K562 (cell line): ENCODE data around the gene DEDD. TPM values are rescaled to one million over a fixed set of nuclear protein-coding genes. Genes with fewer than 3 reads are reported as not detected.
A peak's percentile ranks its signal among the peaks of the same experiment; 100 is the strongest.

Source experiments
- CHCHD3 ChIP-seq: fragments of 250-450 bp; sonication (Bioruptor Pico); IDR thresholded peaks from 2 replicates; pipeline ENCODE4 v2.1.2; 2022; ENCODE audit warnings: mild to moderate bottlenecking
- FUS ChIP-seq: fragments of 200-400 bp; formaldehyde crosslinking; optimal IDR thresholded peaks from 2 replicates; pipeline ENCODE3; 2017; ENCODE audit warnings: low read depth, low read length
- IRF2 ChIP-seq: sonication (generic); formaldehyde crosslinking; IDR thresholded peaks from 2 replicates; pipeline ENCODE4 v1.8.1; 2022; ENCODE audit warnings: mild to moderate bottlenecking, missing genetic modification reagents
- KLF13 ChIP-seq: fragments of 450-650 bp; IDR thresholded peaks from 2 replicates; pipeline ENCODE4 v1.6.1; 2016; ENCODE audit warnings: missing genetic modification characterization, low read depth, mild to moderate bottlenecking, missing compliant biosample characterization, moderate library complexity, borderline replicate concordance
- MTA3 ChIP-seq: fragments of 450-650 bp; formaldehyde crosslinking; IDR thresholded peaks from 2 replicates; pipeline ENCODE4 v1.6.1; 2017; ENCODE audit warnings: mild to moderate bottlenecking, borderline replicate concordance
- NR4A1 ChIP-seq, 2 experiments: fragments of 250-450 bp in 1 of 2; fragments of 450-650 bp in 1 of 2; sonication (Bioruptor Pico) in 1 of 2; IDR thresholded peaks; 2 replicates each; pipeline versions ENCODE4 v1.4.0 to v1.6.1; 2016 to 2020; ENCODE audit warnings: mild to moderate bottlenecking in 2 of 2, missing compliant biosample characterization in 1 of 2, missing genetic modification characterization in 1 of 2, moderate library complexity in 1 of 2
- PTBP1 ChIP-seq: fragments of 200-400 bp; formaldehyde crosslinking; IDR thresholded peaks from 2 replicates; pipeline ENCODE4 v1.6.1; 2017; ENCODE audit warnings: low read depth, low read length
- RBBP5 ChIP-seq: fragments of 200-600 bp; sonication (generic); IDR thresholded peaks from 2 replicates; pipeline ENCODE4 v1.6.1; 2012; ENCODE audit warnings: borderline replicate concordance, mild to moderate bottlenecking, low read length, control low read depth, inconsistent platforms; ENCODE audit not compliant: insufficient read depth, poor library complexity, severe bottlenecking
- RNF2 ChIP-seq: sonication (generic); IDR thresholded peaks from 2 replicates; pipeline ENCODE4 v1.6.1; 2016
- SAP30 ChIP-seq: fragments of 200-600 bp; sonication (generic); IDR thresholded peaks from 2 replicates; pipeline ENCODE4 v1.6.1; 2012; ENCODE audit warnings: borderline replicate concordance, low read depth, mild to moderate bottlenecking, moderate library complexity, low read length, control low read depth, inconsistent platforms; ENCODE audit not compliant: insufficient read depth, poor library complexity, severe bottlenecking
- SPI1 ChIP-seq: IDR thresholded peaks from 2 replicates; pipeline ENCODE4 v1.6.1; 2011; ENCODE audit warnings: low read depth, low read length, control low read depth, borderline replicate concordance
- SRSF7 ChIP-seq: fragments of 200-400 bp; formaldehyde crosslinking; optimal IDR thresholded peaks from 2 replicates; pipeline ENCODE3; 2017; ENCODE audit warnings: mild to moderate bottlenecking, low read depth, low read length
- ZKSCAN3 ChIP-seq: fragments of 250-450 bp; sonication (Bioruptor Pico); IDR thresholded peaks from 2 replicates; pipeline ENCODE4 v1.4.0; 2020
- ZNF134 ChIP-seq: fragments of 250-450 bp; sonication (Bioruptor Pico); conservative IDR thresholded peaks from 2 replicates; pipeline ENCODE4 v1.4.0; 2020
- ZNF444 ChIP-seq: fragments of 250-450 bp; sonication (Bioruptor Pico); IDR thresholded peaks from 2 replicates; pipeline ENCODE4 v1.4.0; 2020; ENCODE audit warnings: mild to moderate bottlenecking, moderate library complexity
- polyA plus RNA-seq, 8 experiments: library from polyadenylated mRNA; depleted of rRNA in 4 of 8; stranded (reverse) in 5 of 8; unstranded in 3 of 8; fragments of >200 nt; fragmentation: Nextera tagmentation in 2 of 8; fragmentation: Illumina TruSeq in 1 of 8; extraction: Ambion mirVana in 2 of 8; extraction: Trizol in 1 of 8; gene quantifications; 2 replicates each; pipeline versions ENCODE4 v1.2.1 to v1.2.3, GENCODE V29; 2011 to 2014; ENCODE audit warnings: inconsistent platforms in 1 of 8, missing spikeins in 1 of 8
- total RNA-seq, 7 experiments: library from RNA; depleted of rRNA in 6 of 7; stranded (reverse); fragments of >200 nt in 6 of 7; fragmentation: Illumina TruSeq in 2 of 7; extraction: Trizol in 2 of 7; gene quantifications; 2 replicates each; pipeline versions ENCODE4 v1.2.1 to v1.2.3, GENCODE V29; 2011 to 2021; ENCODE audit warnings: low replicate concordance in 1 of 7
- TF ChIP-seq, protein P1 (sequence below): fragments of 250-450 bp; sonication (Bioruptor Pico); IDR thresholded peaks from 2 replicates; pipeline ENCODE4 v1.9.0; 2021; ENCODE audit warnings: mild to moderate bottlenecking, inconsistent platforms
- TF ChIP-seq, protein P2 (sequence below): sonication (generic); formaldehyde crosslinking; IDR thresholded peaks from 2 replicates; pipeline ENCODE4 v1.8.0; 2022; ENCODE audit warnings: mild to moderate bottlenecking, low read depth, missing genetic modification reagents
- TF ChIP-seq, protein P3 (sequence below): fragments of 450-650 bp; IDR thresholded peaks from 2 replicates; pipeline ENCODE4 v1.7.0; 2016; ENCODE audit warnings: borderline replicate concordance
- TF ChIP-seq, protein P4 (sequence below): sonication (generic); formaldehyde crosslinking; IDR thresholded peaks from 2 replicates; pipeline ENCODE4 v1.8.0; 2022; ENCODE audit warnings: missing genetic modification reagents, mild to moderate bottlenecking, moderate library complexity, borderline replicate concordance

The DEDD gene
- total and polyA plus RNA-seq, 9 of the 15 experiments (the other 6 are each of a cell fraction or from before 2014, with no cell fraction given) = 11.6 to 41.0 (median 16.8) TPM

DNA sequence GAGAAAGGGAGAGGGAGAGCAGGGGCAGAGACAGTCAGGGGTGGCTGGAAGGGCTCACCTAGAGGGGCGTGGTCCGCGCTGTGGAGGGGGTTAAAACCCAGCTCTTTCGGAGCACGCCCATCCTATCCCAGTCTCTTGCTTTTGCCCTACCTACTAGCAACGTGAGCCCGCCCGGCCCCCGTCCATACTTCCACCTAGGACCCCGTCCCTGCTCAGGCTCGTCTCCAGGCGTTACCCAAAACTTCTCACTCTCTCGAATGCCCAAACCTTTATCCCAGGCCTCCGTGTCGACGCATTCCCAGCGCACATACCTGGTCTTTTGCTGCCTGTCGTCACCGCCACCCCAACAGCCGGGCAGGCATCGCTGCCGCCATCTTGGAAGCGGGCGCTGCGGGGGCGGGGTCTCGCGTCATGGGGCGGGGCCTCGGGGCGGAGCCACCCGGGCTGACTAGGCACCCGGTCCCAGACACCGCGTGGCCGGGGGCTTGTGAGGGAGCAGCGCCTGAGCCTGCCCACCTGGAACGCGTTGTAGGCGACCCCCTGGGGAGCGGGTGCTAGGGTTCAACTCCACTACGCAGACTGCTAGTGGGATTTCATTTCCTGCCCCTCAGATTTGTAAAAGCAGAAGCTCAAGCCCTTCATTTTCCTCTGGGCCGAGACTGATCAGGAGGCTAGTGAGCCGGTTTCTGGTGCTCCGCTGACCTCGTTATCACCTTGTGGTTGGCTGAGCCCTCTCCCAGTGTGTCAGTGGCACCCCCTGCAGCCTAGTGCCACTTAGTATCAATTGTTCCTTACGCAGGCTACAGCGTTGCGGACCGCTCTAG lies 44.9 kb upstream of the DEDD start, which contains the start of gene B4GALT3 (continued):
- TF ChIP-seq SRSF7 (no peak), SAP30 (peak; percentile 62), SPI1 (no peak), RBBP5 (peak; percentile 47), KLF13 (no peak), FUS (no peak), MTA3 (peak; percentile 90), IRF2 (CRISPR knock-in tag) (no peak), ZNF444 (no peak), PTBP1 (no peak), CHCHD3 (CRISPR knock-in tag) (no peak), RNF2 (peak; percentile 83; the same call in 1 of the 2 replicates), NR4A1 (CRISPR knock-in tag; IDR thresholded peaks at IDR 0.05) (no peak), NR4A1 (tag; IDR thresholded peaks at IDR 0.05) (no peak), ZKSCAN3 (CRISPR knock-in tag) (no peak), ZNF134 (CRISPR knock-in tag) (peak; percentile 90)
- TF ChIP-seq, protein P1, sequence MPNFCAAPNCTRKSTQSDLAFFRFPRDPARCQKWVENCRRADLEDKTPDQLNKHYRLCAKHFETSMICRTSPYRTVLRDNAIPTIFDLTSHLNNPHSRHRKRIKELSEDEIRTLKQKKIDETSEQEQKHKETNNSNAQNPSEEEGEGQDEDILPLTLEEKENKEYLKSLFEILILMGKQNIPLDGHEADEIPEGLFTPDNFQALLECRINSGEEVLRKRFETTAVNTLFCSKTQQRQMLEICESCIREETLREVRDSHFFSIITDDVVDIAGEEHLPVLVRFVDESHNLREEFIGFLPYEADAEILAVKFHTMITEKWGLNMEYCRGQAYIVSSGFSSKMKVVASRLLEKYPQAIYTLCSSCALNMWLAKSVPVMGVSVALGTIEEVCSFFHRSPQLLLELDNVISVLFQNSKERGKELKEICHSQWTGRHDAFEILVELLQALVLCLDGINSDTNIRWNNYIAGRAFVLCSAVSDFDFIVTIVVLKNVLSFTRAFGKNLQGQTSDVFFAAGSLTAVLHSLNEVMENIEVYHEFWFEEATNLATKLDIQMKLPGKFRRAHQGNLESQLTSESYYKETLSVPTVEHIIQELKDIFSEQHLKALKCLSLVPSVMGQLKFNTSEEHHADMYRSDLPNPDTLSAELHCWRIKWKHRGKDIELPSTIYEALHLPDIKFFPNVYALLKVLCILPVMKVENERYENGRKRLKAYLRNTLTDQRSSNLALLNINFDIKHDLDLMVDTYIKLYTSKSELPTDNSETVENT (CRISPR knock-in tag) = no peak
- TF ChIP-seq, protein P2, sequence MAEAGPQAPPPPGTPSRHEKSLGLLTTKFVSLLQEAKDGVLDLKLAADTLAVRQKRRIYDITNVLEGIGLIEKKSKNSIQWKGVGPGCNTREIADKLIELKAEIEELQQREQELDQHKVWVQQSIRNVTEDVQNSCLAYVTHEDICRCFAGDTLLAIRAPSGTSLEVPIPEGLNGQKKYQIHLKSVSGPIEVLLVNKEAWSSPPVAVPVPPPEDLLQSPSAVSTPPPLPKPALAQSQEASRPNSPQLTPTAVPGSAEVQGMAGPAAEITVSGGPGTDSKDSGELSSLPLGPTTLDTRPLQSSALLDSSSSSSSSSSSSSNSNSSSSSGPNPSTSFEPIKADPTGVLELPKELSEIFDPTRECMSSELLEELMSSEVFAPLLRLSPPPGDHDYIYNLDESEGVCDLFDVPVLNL = no peak
- TF ChIP-seq, protein P3, sequence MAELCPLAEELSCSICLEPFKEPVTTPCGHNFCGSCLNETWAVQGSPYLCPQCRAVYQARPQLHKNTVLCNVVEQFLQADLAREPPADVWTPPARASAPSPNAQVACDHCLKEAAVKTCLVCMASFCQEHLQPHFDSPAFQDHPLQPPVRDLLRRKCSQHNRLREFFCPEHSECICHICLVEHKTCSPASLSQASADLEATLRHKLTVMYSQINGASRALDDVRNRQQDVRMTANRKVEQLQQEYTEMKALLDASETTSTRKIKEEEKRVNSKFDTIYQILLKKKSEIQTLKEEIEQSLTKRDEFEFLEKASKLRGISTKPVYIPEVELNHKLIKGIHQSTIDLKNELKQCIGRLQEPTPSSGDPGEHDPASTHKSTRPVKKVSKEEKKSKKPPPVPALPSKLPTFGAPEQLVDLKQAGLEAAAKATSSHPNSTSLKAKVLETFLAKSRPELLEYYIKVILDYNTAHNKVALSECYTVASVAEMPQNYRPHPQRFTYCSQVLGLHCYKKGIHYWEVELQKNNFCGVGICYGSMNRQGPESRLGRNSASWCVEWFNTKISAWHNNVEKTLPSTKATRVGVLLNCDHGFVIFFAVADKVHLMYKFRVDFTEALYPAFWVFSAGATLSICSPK = no peak
- TF ChIP-seq, protein P4, sequence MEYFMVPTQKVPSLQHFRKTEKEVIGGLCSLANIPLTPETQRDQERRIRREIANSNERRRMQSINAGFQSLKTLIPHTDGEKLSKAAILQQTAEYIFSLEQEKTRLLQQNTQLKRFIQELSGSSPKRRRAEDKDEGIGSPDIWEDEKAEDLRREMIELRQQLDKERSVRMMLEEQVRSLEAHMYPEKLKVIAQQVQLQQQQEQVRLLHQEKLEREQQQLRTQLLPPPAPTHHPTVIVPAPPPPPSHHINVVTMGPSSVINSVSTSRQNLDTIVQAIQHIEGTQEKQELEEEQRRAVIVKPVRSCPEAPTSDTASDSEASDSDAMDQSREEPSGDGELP (CRISPR knock-in tag) = peak; percentile 75
